ENCODE data around the gene LMO4.

- TF ChIP-seq CTCF (IDR thresholded peaks at IDR 0.05; ENCODE audit: low read depth, low read length): no peak
- TF ChIP-seq EZH2phosphoT487 (IDR thresholded peaks at IDR 0.05; ENCODE audit: low read depth): no peak
Observed at GRCh38 chr1:87335175-87335884, 6.7 kb downstream of the LMO4 start.
